Esophagus muscularis mucosa (tissue), 4 donors: ENCODE measurements around the gene ZNF407. TPM values are rescaled to one million over a fixed set of nuclear protein-coding genes. Genes with fewer than 3 reads are reported as not detected.

Experiments
- DNase-seq: peaks from one replicate; pipeline ENCODE4 v3.0.0-alpha.2; 2017; ENCODE audit errors: extremely low spot score
- H3K27ac ChIP-seq, 4 donors: fragments of 200-600 bp; sonication (generic); replicated peaks in 1 of 4; 1 replicate in 3 of 4; 2 replicates in 1 of 4; pipeline ENCODE4 v1.5.1; 2016 to 2019; ENCODE audit warnings: mild to moderate bottlenecking in 1 of 4
- H3K27me3 ChIP-seq, 4 donors: fragments of 200-600 bp; sonication (generic); one replicate each; pipeline versions ENCODE4 v1.5.1 to v1.6.0; 2016 to 2019
- H3K36me3 ChIP-seq, 4 donors: fragments of 200-600 bp; sonication (generic); one replicate each; pipeline ENCODE4 v1.5.1; 2016 to 2019
- H3K4me1 ChIP-seq, 4 donors: fragments of 200-600 bp; sonication (generic); one replicate each; pipeline ENCODE4 v1.5.1; 2016 to 2019
- H3K4me3 ChIP-seq, 4 donors: fragments of 200-600 bp; sonication (generic); 1 replicate in 2 of 4; 2 replicates in 2 of 4; pipeline ENCODE4 v1.5.1; 2016 to 2019; ENCODE audit warnings: mild to moderate bottlenecking in 4 of 4, moderate library complexity in 1 of 4
- H3K9me3 ChIP-seq, 4 donors: fragments of 200-600 bp; sonication (generic); 1 replicate in 3 of 4; 2 replicates in 1 of 4; pipeline ENCODE4 v1.5.1; 2016 to 2019
- CTCF ChIP-seq, 3 experiments: fragments of 200-600 bp in 2 of 3; fragments of 450-650 bp in 1 of 3; sonication (generic) in 2 of 3; IDR thresholded peaks; one replicate each; pipeline ENCODE4 v1.5.1; 2017 to 2019; ENCODE audit warnings: antibody characterized with exemption in 3 of 3, mild to moderate bottlenecking in 2 of 3, moderate library complexity in 1 of 3
- EP300 ChIP-seq: sonication (generic); formaldehyde crosslinking; IDR thresholded peaks from one replicate; pipeline ENCODE4 v1.6.1; 2017; ENCODE audit warnings: antibody characterized with exemption
- POLR2A ChIP-seq: fragments of 450-650 bp; IDR thresholded peaks from one replicate; pipeline ENCODE4 v1.6.1; 2017; ENCODE audit warnings: antibody characterized with exemption, moderate library complexity, mild to moderate bottlenecking, low read depth
- POLR2AphosphoS5 ChIP-seq, 2 donors: sonication (generic); formaldehyde crosslinking; IDR thresholded peaks; one replicate each; pipeline ENCODE4 v1.6.1; 2017; ENCODE audit warnings: antibody characterized with exemption in 2 of 2
- WGBS: methylation state at CpG from one replicate; pipeline ENCODE4 v1.1.5; 2018; 5-methylcytosine and 5-hydroxymethylcytosine counted together
- intact Hi-C: fragments of 100-400 bp; cut with DNase I; formaldehyde crosslinking; loops from one replicate; pipeline ENCODE4 v1.15.1; 2023
- total RNA-seq, 4 donors: library from RNA; depleted of rRNA; stranded (reverse); fragments of >200 nt; gene quantifications; one replicate each; pipeline versions ENCODE4 v1.1.0 to v1.2.1, GENCODE V29; 2016

The ZNF407 gene
- total RNA-seq, 4 donors from 2014 or later: 13.9 to 19.1 (median 17.2) TPM

GRCh38 chr18:75087119-75088020 lies 489.7 kb downstream of the ZNF407 start:
- DNase-seq: no peak
- H3K9me3 ChIP-seq: no peaks in the 10 kb centered on the region
- no peak overlapping the region for H3K4me3 ChIP-seq
- no peaks in the 10 kb centered on the region for H3K36me3 ChIP-seq
- no peak overlapping the region for H3K27ac ChIP-seq
- H3K27me3 ChIP-seq: no peaks in the 10 kb centered on the region
- intact Hi-C loops: no loop called here
- no peaks in the 10 kb centered on the region for H3K4me1 ChIP-seq
- TF ChIP-seq POLR2A: no peak
- no peak for TF ChIP-seq EP300
- no peak for TF ChIP-seq POLR2AphosphoS5 (IDR thresholded peaks at IDR 0.05)
- TF ChIP-seq CTCF (IDR thresholded peaks at IDR 0.05): no peak
- 98% methylated on average over 41 of the region's 43 CpGs for WGBS

GRCh38 chr18:75088021-75088506 lies 490.4 kb downstream of the ZNF407 start:
- Histone ChIP-seq H3K9me3 (no peaks in the 10 kb centered on the region), H3K27me3 (no peaks in the 10 kb centered on the region), H3K4me3 (no peak overlapping the region), H3K4me1 (no peaks in the 10 kb centered on the region), H3K36me3 (no peaks in the 10 kb centered on the region), H3K27ac (no peak overlapping the region)
- no peak for DNase-seq
- WGBS: 93% methylated on average over 6 of the region's 8 CpGs
- TF ChIP-seq POLR2AphosphoS5 (IDR thresholded peaks at IDR 0.05): no peak
- TF ChIP-seq CTCF (IDR thresholded peaks at IDR 0.05): no peak
- no peak for TF ChIP-seq POLR2A
- TF ChIP-seq EP300: no peak
- intact Hi-C loops: no loop called here

GRCh38 chr18:75088622-75089211 lies 491.0 kb downstream of the ZNF407 start:
- Histone ChIP-seq H3K4me3 (no peak overlapping the region), H3K4me1 (no peaks in the 10 kb centered on the region), H3K27ac (no peak overlapping the region), H3K9me3 (no peaks in the 10 kb centered on the region), H3K27me3 (no peaks in the 10 kb centered on the region), H3K36me3 (no peaks in the 10 kb centered on the region)
- intact Hi-C loops: no loop called here
- TF ChIP-seq POLR2A (no peak), CTCF (IDR thresholded peaks at IDR 0.05) (no peak), POLR2AphosphoS5 (IDR thresholded peaks at IDR 0.05) (no peak), EP300 (no peak)
- no peak for DNase-seq
- WGBS: 78% methylated on average over 5 of the region's 20 CpGs

GRCh38 chr18:75089748-75090327 lies 492.2 kb downstream of the ZNF407 start:
- Histone ChIP-seq H3K27ac (no peak overlapping the region), H3K4me1 (no peaks in the 10 kb centered on the region), H3K27me3 (no peaks in the 10 kb centered on the region), H3K9me3 (no peaks in the 10 kb centered on the region), H3K4me3 (no peak overlapping the region), H3K36me3 (no peaks in the 10 kb centered on the region)
- intact Hi-C loops: no loop called here
- DNase-seq: no peak
- WGBS: 89% methylated on average over 31 of the region's 31 CpGs
- TF ChIP-seq POLR2A (no peak), EP300 (no peak), POLR2AphosphoS5 (IDR thresholded peaks at IDR 0.05) (no peak), CTCF (IDR thresholded peaks at IDR 0.05) (no peak)
